ENCODE measurements around the gene WNT7B.

WNT7B gene

DNA sequence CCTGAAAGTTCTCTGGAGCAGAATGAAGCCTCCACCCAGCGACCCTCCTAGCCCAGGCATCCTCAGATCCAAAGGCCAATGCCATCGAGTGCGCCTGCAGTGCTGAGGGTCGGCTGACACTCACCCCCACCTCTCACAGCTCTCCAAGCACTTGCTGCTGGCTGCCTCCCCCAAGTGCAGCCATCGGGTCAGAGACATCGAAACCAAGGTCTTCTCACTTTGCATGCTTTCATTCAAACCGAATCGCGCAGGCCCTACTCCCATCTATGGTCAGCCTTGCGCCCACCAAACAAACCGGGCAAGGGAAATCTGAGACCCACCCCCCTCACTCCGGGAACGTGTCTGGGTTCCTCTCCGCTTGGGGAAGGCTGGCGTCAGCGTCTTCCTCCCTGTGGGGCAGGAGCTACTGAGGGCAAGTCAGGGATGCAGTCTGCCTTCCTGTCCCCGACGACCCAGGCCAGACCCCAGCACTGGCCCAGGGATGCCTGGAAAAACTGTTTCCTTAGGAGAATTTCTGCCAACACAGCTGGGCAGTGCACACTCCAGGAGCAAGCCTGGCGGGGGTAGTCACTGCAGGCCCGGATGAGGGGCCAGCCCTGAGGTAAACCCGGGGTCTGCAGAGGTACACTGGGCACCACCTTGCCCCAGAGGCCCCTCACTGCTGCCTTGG is 7.0 kb downstream of the WNT7B start:
- no peak for DNase-seq

DNA sequence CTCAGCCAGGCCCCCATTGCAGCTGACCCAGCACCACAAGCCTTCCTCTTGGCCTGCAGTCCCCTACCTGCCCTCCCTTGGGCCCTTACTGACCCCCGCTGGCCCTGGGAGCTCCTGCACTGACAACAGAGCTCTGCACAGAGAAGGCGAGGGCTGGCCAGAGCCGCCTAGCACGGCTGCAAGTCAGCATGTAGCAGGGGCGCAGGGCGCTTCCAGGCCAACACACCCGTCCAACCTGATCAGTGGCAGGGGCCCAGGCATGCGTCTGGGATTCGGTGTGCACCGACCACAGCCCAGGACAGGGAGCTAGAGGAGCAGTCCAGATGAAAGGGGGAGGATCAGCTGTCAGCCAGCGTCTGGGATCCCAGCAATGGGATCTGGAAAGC is 7.6 kb downstream of the WNT7B start:
- no peak for DNase-seq

DNA sequence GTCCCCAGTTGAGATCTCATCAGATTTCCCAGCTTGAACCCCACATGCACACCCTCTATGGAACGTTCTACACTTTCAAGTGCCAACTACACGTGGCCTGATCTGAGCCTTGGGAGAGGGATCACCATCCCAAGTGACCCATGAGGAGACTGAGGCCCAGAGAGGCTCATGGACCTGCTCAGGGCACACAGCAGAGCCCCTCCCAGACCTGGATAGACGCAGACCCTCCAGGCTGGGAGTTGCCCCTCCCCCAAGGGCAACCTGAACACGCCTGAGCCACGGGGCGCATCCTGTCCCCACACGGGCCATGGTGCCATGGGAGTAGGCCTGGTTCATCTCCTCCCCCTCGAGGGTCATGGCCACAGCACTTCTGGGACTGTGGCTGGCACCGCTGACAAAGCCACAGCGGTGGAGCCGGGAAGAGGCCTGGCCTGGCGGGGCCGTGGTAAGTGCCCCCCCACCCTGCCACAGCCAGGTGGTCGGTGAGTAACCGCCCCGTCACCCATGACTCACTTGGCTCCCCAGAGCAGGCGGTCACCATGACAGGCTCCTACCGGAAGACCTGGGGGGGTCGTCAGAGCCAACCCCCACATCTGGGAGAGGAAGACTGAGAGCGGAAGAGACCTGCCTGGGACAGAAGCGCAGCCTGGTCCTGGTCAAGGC is 8.1 kb downstream of the WNT7B start:
- no peak for DNase-seq

DNA sequence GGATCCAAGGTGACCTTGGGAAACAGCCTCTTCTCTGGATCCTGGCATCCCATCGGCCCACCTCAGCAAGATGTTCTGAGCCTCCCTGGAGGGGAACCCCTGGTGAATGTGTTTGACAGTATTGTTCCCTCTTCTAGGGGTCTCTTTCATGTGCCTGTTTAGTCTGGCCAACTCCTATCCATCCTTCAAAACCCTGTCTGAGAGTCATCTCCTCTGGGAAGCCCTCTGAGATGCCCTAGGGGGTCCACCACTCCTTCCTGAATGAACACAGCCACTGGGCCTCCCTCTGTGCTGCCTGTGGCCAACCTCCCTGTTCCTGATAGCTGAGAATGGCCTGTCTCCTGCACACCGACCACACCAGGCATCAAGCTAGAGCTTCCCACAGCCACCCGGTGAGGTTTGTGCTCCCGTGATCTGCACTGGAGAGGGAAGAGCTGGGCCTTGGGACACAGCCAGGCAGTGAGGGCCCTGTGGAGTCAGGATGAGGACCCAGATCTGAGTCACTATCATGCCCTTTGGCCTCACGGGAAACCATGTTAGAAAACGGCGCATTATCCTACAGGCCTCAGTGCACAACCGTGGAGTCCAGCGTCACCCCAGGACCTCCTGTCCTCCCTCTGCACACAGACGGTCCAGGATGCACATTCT is 8.8 kb downstream of the WNT7B start:
- no peak for DNase-seq

DNA sequence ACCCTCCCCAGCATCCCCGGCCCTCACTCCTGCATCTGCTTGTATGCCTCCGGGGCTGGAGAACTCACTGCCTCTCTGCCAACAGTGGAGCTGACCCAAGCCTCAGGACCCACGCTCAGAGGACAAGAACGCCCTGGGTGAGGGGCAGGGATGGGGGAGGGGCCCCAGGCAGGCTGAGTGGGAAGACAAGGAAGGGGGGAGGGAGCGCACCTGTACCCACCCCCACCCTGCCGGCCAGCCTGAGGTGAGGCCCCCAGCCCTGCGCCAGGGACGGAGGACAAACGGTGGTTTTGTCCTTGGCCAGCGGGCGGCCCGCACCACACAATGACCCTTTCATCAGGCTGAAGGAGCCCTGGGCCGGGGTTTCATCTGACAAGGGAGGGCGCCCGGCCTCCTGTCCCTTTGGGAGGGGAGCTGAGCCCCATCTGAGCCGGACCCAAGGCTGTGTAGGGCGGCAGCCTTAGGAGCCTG is 10.0 kb downstream of the WNT7B start:
- no peak for DNase-seq

DNA sequence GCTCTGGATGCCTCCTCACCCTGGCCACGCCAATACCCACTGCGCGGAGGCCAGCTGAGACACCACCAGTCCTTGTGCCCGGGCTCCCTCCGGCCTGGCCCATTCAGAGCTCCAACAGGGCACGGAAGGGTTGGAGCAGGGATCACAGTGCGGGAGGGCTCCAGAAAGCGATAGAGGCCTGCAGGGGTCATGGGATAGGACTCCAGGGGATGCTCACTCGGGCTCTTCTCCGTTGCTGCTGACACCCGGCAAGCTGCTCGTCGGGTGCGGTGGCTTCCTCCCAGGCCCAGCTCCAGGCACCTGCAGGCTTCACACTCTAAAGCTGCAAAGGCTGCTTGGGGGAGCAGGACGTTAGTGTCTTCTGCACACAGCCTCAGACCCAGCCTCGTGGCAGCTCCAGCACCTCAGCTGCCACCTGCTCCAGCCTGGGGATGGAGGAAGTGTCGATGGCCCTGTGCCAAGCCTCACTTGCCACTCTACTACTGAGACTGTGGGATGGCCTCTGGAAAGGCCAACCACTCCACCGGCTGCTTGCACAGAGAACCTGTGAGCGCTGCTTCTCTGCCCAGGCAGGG is 10.6 kb downstream of the WNT7B start:
- DNase-seq = no peak

DNA sequence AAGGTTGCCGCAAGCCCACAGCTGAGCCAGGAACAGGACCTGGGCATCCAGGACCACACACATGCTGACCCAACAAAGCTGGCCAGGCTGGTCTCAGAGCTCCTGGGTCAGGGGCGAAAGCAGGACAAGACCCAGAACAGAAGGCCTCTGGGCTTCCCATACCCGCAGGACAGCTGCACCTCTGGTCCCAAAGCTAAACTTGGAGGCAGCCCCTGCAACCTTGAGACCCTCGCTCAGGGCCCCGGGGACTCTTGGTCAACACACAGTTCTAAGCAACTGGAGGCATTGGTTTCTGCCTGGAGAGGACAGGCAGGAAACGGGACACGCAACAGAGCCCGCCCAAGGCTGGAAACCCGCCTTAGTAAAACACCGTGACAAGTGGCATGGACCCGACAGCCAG is 11.4 kb downstream of the WNT7B start:
- no peak for DNase-seq

DNA sequence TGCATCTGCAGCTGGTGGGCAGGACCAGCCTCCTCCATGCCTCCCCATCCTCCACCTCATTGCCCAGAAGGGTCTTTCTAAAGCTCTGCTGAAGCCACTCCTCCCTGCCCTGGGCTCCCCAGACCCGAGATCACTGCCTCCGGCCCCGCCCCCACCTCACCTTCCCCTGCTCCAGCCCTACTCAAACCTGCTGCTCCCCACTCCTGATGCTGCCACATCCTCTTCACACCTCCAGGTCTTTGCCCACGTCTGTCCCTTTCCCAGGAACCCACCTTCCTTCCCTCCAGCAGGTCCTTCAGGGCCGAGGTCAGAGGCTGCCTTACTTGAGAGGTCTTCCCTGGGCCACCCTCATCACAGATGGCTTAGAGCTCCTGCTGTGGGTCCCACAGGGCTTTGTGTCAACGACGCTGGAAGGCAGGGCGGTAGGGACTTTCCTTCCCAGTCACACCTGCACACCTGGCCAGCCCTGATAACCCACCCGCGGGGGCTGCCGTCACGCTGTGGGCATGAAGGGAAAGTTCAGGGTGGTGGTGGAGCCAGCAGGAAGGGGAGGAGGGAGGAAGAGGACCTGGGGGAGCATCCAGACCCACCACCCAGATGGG is 11.9 kb downstream of the WNT7B start:
- DNase-seq = no peak

DNA sequence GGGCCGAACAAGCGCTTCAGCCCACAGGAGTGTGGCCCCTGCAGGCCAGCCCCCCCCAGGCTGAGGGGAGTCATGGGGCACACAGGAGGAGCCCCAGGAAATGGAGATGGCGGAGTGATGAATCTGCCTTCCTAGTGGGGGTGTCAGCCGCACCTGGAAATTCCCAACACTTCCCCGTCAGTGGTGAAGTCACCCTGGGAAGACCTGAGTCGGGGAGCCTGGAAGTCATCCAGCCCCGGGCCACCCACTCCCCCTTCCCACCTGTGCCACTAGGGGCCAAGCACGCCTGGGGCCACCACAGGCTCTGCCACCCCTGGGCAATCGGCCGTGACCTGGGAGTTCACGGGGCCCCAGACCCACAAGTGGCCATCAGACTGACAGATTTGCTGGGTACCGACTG is 12.6 kb downstream of the WNT7B start:
- no peak for DNase-seq

DNA sequence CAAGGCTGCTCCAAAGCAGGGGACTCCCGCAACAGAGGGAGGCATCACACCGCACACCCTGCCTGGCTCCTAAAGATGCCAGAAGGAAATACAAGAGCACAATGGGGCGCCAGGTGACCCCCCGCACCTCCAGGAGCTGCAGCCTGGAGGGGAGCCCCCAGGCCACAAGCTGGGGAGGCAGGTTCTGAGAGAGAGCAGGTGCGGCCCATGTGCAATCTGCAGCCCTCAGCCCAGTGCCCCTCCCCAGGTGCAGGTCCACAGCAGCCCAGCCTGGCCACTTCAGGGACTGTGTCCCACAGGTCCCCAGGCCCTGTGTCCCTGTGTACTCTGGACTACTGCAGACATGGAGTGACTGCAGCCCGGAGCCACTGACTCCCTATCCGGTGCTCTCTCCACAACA is 13.1 kb downstream of the WNT7B start:
- DNase-seq = no peak

DNA sequence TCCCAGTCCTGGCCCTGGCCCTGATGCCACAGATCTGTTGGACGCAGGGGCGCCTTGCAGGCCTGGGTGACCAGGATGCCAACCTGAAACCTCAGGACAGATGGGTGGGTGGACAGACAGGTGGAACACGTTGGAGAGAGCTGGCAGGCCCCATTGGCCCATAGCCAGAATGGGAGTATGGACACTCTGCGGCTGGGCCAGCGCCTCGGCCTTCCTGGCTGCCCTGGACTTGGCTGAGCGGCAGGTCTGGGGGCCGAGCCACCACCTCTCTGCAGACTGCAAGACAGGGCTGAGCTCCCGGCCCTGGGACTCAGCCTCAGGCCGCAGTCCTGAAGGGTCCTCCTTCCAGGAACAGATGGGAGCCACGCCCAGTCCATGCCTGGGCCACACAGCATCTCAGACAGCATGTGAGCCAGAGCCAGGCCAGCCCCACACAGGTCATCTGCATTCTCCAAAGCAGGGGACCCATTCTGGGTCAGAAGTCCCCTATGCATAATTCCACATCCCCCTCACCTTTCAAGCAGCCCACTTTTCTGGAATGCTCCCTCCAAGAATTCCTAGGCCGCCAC is 14.1 kb downstream of the WNT7B start:
- DNase-seq = no peak

DNA sequence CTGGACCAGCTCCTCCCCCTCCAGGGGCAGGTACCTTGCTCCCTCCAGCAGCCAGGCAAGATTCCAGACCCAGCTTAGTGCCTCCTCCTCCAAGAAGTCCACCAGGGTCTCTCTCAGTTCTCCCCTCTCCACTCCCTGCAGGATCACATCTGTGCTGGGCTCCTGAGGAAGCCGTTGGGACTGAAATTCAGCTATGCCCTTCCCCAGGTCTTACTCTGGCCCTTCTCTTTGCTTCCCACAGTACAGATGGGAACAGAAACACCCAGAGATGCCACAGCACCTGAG is 14.6 kb downstream of the WNT7B start:
- no peak for DNase-seq

DNA sequence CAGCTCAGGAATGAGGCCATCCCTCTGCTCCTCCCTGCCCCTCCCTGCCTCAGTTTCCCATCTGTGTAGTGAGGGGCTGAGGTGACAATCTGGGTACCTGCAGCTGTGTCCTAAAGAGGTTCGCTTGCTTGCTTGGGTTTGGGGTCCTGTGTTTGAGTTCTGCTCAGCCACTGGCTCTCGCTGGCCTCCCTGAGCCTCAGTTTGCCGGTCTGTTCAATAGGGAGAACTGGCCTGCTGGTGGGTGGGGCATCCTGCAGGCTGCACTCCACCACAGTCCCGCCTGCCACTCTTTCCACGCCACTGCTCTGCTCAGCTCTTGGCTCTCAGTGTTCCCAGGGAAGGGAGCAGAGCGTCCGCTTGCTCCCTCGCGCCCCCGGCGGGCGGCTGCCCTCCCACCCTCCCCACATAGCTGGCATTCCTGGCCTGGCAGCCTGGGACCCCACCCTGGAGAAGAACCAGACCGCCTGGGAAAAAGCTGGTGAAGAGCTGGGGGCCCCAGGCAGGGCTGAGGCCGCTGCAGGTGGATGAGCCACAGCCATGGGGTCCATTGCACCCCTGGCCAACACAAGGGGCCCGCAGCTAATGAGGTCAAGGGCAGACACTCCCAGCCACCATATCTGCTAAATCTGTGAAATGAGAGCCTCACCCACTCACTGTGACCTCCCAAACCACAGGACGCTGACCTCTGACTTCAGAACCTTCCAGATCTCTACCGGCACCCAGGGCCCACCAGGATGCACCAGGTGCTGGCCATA is 15.1 kb downstream of the WNT7B start:
- no peak for DNase-seq

DNA sequence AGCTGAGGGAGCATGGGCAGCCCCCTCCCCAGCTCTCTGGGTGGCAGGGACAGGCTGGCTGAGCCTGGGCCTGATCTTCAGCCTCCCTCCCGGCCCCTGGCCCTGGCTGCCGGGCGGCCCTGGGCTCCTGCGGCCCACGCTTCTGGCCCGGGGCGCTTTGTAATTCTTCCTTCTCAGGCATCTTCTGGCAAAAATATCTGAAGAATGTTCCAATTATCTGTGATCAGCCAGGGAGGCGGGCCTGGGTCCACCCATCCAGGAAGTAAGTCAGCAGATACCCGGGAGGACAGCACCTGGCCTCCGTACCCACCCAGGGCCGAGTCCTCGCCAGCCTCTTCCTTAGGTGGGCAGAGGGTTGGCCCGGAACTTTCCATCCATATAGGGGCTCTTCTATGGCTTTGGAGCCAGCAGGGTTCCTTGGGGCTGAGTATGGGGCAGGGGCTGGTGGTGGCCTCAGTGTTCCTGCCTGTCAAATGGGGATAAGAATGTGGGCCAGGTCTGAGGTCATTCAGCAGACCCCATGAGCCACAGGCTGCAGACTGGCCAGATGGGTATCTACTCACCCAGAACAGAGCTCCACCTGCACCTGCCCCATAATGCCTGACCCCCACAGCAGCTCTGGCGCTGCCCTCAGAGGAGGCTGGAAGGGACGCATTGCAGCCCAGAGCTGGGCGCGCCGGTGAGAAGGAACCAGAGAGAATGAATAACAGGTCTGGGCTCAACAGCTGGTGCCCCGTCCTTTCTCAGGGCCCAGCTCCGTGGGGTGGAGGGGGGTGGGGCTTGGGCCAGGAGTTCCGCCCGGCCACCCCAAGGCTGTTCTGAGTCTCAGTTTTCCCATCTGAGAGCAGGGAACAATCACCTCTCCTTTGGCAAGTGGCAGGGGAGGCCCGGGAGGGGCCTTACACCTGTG is 16.2 kb downstream of the WNT7B start:
- no peak for DNase-seq

DNA sequence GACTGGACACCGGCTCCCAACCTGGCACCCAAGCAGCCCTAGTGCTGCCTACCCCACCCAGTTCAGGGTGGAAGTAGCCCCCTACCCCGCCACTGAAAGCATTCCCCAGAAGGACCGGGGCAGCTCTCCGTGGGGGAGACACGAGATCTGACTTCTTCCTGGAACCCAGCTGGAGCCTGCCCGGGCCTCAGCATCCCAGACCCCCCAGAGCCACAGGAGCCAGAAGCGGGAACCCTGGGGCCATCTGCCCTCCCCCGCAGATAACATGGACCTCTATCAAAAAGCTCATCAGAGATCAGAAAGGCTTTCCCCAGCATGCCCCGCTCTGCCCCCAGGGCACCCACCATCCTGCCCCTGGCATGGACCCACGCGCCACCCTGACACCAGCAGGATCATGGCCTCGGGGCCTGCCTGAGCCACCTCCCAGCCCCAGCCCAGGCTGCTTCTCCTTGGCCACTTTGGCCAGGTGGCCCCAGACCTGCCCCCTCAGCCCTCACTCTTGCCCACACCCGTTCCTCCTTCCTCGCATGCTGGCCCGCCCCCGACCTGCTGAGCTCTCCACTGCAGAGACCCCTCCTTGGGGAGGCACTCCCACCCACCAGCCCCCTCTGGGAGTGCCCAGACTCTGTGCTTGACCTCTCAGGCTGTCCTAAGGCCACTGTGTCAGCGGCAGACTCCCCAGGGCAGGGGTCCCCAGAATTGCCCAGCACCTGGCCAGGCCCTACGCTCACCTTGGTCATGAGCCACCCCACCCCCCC is 17.1 kb downstream of the WNT7B start:
- no peak for DNase-seq

DNA sequence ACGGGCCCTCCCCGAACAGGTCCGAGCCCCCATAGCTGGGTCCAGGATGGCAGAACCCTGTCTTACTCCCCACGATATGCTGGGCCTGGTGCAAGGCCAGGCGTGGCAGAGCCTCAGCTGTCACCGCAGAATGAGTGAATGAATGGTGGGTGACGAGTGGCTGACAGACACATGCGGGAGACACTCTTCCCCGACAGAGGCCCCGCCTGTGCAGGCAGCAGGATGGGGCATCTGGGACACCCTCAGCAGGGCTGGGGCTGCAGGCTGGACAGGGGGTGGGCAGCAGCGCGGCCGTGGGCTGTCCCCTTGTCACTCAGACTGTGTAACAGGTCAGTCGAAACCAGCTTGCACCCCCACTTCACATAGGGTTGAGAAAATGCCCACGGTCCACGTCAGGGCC is 18.0 kb downstream of the WNT7B start:
- no peak for DNase-seq

DNA sequence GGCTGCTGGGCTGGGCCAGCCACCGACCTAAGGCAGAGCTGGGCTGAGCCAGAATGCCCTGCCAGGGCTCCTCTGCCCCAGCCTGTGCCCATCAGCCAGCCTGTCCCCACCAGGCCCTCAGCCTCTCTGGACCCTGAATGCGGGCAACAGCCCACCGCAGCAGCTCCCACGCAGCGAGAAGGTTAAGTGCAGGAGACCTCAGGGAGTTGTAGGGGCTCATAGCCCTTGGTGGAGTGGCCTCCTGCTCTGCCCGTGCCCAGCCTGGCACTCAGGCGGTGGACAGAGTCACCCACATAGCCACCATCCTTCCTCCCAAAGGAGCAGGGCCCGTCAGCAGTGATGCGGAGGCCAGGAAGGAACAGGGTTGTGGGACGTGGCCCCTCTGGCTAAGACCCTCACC is 19.1 kb downstream of the WNT7B start:
- no peak for DNase-seq

DNA sequence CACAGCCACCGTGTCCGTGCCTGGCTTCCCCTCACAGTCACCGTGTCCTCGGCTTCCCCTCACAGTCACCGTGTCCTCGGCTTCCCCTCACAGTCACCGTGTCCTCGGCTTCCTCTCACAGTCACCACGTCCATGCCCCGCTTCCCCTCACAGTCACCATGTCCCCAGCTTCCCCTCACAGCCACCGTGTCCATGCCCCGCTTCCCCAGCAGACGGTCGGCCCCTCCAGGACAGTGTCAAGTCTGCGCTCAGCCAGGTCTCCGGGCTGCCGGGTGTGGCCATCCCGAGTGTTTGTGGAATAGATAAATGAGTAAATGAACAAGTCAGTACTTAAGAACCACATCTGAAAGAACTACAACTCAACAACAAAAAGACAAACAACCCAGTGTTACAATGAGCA is 23.8 kb downstream of the WNT7B start:
- no peak for DNase-seq

DNA sequence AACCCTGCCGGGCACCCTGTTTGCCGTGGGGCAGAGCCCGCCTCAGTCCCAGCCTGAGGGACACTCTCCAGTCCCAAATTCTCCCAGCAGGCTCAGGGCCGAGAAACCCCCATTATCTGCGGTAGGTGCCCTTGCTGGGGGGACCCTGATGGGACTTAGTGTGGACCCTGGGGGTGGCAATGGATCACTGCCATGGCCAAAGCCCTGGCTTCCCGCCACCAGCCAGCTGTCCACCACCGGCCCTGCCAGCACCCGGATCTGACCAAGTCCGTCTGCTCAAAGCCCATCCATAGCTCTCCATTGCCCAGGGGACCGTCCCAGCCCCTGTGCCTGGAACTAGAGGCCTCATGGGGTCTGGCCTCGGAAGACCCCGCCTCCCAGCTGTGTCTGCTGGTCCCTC is 24.4 kb downstream of the WNT7B start:
- no peak for DNase-seq

DNA sequence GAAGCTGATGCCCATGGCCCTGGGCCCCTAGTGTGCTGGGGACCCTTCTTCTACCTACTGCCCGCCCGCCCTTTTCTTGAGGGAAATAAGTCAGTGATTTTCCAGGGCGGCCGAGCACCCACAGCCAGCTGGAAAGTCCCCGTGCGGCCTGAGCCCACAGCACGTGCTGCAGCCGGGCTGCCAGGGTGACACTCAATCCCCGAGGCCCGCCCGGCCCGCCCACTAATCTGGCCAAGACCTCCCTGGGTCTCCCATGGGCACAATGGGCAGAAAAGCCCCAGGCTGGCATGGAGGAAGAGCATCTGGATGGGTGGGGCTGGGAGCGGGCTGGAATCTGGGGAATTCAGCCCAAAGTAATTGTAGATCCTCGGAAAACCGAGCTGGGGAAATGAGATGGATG is 24.8 kb downstream of the WNT7B start:
- no peak for DNase-seq

DNA sequence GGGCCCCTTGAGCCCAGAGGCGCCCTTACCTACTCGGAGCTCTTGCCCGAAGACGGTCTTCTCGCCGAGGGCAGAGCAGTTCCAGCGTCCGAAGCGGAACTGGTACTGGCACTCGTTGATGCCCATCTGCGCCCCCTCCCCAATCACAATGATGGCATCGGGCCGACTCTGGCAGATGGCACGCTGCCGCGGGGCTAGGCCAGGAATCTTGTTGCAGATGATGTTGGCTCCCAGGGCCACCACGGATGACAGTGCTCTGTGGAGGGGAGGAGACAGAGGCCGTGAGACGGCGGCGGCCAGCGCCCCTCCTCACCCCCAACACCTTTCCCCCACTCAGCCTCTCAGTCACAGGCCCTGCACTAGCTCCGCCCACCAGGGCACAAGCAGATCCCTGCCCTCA is 27.1 kb downstream of the WNT7B start:
- DNase-seq = no peak
